ENCODE data around the gene DARS1.

DNA sequence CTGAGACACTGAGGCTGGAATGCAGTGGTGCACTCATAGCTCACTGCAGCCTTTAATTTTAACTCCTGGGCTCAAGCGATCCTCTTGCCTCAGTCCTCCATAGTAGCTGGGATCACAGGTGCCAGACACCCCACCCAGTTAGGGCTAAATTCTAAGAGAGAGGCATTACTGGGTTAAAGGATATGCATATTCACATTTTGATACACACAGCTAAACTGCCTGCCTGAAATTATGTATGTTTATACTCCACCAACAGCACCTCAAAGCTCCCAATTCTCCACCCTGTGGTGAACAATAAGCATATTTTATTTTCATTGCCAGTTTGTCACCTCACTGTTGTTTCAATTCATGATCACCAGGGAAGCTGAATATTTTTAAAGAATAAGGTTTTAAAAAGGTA lies 90.5 kb downstream of the DARS1 start:
- TF ChIP-seq CTCF (IDR thresholded peaks at IDR 0.05; ENCODE audit: low read length) (no peak), EZH2 (IDR thresholded peaks at IDR 0.05; ENCODE audit: borderline replicate concordance, low read length) (no peak)
